ENCODE measurements around the gene LRRC2. TPM values are rescaled to one million over a fixed set of nuclear protein-coding genes. Genes with fewer than 3 reads are reported as not detected.

LRRC2 gene
- 3.6 and 5.4 TPM in 2 replicates for total RNA-seq

GRCh38 chr3:46566040-46566641 lies at the start of gene LRRC2:
Gene LRRC2, minus strand, starts transcription at chr3:46566302. Its CDS starts 14,711 bp downstream, at chr3:46551591.

GRCh38 chr3:46612324-46612723 lies 46.2 kb upstream of the LRRC2 start, which contains the start of gene FAM240A:
Gene FAM240A, plus strand, starts transcription at chr3:46612525. Its CDS starts 159 bp downstream, at chr3:46612684.

GRCh38 chr3:46497556-46498265 lies 68.4 kb downstream of the LRRC2 start, which contains the start of gene RTP3:
Gene RTP3, plus strand, starts transcription at chr3:46497976. Its CDS starts 87 bp downstream, at chr3:46498063.

Other genes starting within 250 kb of the LRRC2 start
- gene CCR2, start 212.2 kb downstream of the LRRC2 start, total RNA-seq, result not detected in 2 replicates
- gene CCR5, start 195.4 kb downstream of the LRRC2 start, total RNA-seq, result not detected in 2 replicates
- 0.19 and 0.28 TPM in 2 replicates for gene CCRL2, start 159.0 kb downstream of the LRRC2 start, total RNA-seq
- gene LTF, start 101.4 kb downstream of the LRRC2 start, total RNA-seq, result 0.38 and 2.0 TPM in 2 replicates
- not detected in 2 replicates for gene RTP3, start 68.3 kb downstream of the LRRC2 start, total RNA-seq
- gene FAM240A, start 46.2 kb upstream of the LRRC2 start, total RNA-seq, result not detected in 2 replicates
- 1.2 and 3.7 TPM in 2 replicates for gene ALS2CL, start 127.4 kb upstream of the LRRC2 start, total RNA-seq
- gene TMIE, start 135.1 kb upstream of the LRRC2 start, total RNA-seq, result not detected in 2 replicates
- not detected in 2 replicates for gene PRSS50, start 151.6 kb upstream of the LRRC2 start, total RNA-seq